ENCODE data around the gene GPR157. TPM values are rescaled to one million over a fixed set of nuclear protein-coding genes. Genes with fewer than 3 reads are reported as not detected.

The GPR157 gene
- total RNA-seq, 1 donor from 2014 or later: 5.4 TPM

GRCh38 chr1:9075022-9075421 lies 53.9 kb downstream of the GPR157 start:
- no peaks in the 10 kb centered on the region for H4K20me1 ChIP-seq (ENCODE audit: insufficient read depth, low read length)
- H3K27me3 ChIP-seq (ENCODE audit: insufficient read depth, low read length): peaks cover 16% of the 10 kb centered on the region
- H3K27ac ChIP-seq (ENCODE audit: low read depth, low read length): no peak overlapping the region
- FAIRE-seq: no peak
- H3K9ac ChIP-seq (ENCODE audit: low read length): no peak overlapping the region
- Mint-ChIP-seq H3K36me3 (ENCODE audit: low read depth, unreplicated experiment) (no peaks in the 10 kb centered on the region), H3K9me3 (ENCODE audit: unreplicated experiment) (no peaks in the 10 kb centered on the region), H3K4me3 (ENCODE audit: unreplicated experiment) (no peak overlapping the region), H3K27ac (ENCODE audit: unreplicated experiment) (no peak overlapping the region), H3K27me3 (ENCODE audit: low read depth, unreplicated experiment) (peaks cover 34% of the 10 kb centered on the region), H3K4me1 (ENCODE audit: low read depth, unreplicated experiment) (peaks cover 6% of the 10 kb centered on the region)
- no peaks in the 10 kb centered on the region for H3K9me3 ChIP-seq (ENCODE audit: insufficient read depth, low read depth, low read length)
- H3K79me2 ChIP-seq (ENCODE audit: insufficient read depth, low read length): no peaks in the 10 kb centered on the region
- no peaks in the 10 kb centered on the region for H3K36me3 ChIP-seq (ENCODE audit: insufficient read depth, low read length)
- DNase-seq (ENCODE audit: low read depth): no peak
- no peak overlapping the region for H3K4me2 ChIP-seq (ENCODE audit: low read length)
- H2AFZ ChIP-seq (ENCODE audit: low read depth, low read length): no peak overlapping the region
- no peak overlapping the region for H3K4me3 ChIP-seq (ENCODE audit: insufficient read depth, low read depth, low read length)
- peaks cover 14% of the 10 kb centered on the region for H3K4me1 ChIP-seq (ENCODE audit: insufficient read depth, low read length)
- TF ChIP-seq CTCF (IDR thresholded peaks at IDR 0.05; ENCODE audit: insufficient read depth, low read depth, low read length): no peak
- TF ChIP-seq EZH2 (IDR thresholded peaks at IDR 0.05; ENCODE audit: insufficient read depth, low read length): no peak

GRCh38 chr1:9073143-9073542 lies 55.8 kb downstream of the GPR157 start:
- Histone ChIP-seq H3K27me3 (ENCODE audit: insufficient read depth, low read length) (peaks cover 21% of the 10 kb centered on the region), H3K4me1 (ENCODE audit: insufficient read depth, low read length) (peaks cover 5% of the 10 kb centered on the region), H4K20me1 (ENCODE audit: insufficient read depth, low read length) (no peaks in the 10 kb centered on the region), H3K4me3 (ENCODE audit: insufficient read depth, low read depth, low read length) (no peak overlapping the region), H3K9ac (ENCODE audit: low read length) (no peak overlapping the region), H3K27ac (ENCODE audit: low read depth, low read length) (no peak overlapping the region), H3K4me2 (ENCODE audit: low read length) (no peak overlapping the region), H3K79me2 (ENCODE audit: insufficient read depth, low read length) (no peaks in the 10 kb centered on the region), H2AFZ (ENCODE audit: low read depth, low read length) (no peak overlapping the region), H3K36me3 (ENCODE audit: insufficient read depth, low read length) (no peaks in the 10 kb centered on the region), H3K9me3 (ENCODE audit: insufficient read depth, low read depth, low read length) (no peaks in the 10 kb centered on the region)
- Mint-ChIP-seq H3K4me1 (ENCODE audit: low read depth, unreplicated experiment) (no peaks in the 10 kb centered on the region), H3K36me3 (ENCODE audit: low read depth, unreplicated experiment) (no peaks in the 10 kb centered on the region), H3K27ac (ENCODE audit: unreplicated experiment) (no peak overlapping the region), H3K27me3 (ENCODE audit: low read depth, unreplicated experiment) (peaks cover 38% of the 10 kb centered on the region), H3K4me3 (ENCODE audit: unreplicated experiment) (no peak overlapping the region), H3K9me3 (ENCODE audit: unreplicated experiment) (no peaks in the 10 kb centered on the region)
- DNase-seq (ENCODE audit: low read depth): no peak
- no peak for TF ChIP-seq CTCF (IDR thresholded peaks at IDR 0.05; ENCODE audit: insufficient read depth, low read depth, low read length)
- no peak for TF ChIP-seq EZH2 (IDR thresholded peaks at IDR 0.05; ENCODE audit: insufficient read depth, low read length)
- no peak for FAIRE-seq

- H2AFZ ChIP-seq (ENCODE audit: low read depth, low read length): no peak overlapping the region
- DNase-seq (ENCODE audit: low read depth): no peak
Measured at GRCh38 chr1:9071554-9072235, 57.2 kb downstream of the GPR157 start.

More at GRCh38 chr1:9071554-9072235, 57.2 kb downstream of the GPR157 start:
- H3K27me3 ChIP-seq (ENCODE audit: insufficient read depth, low read length): peaks cover 21% of the 10 kb centered on the region
- H3K9me3 ChIP-seq (ENCODE audit: insufficient read depth, low read depth, low read length): no peaks in the 10 kb centered on the region
- no peaks in the 10 kb centered on the region for H4K20me1 ChIP-seq (ENCODE audit: insufficient read depth, low read length)
- no peak overlapping the region for H3K4me3 ChIP-seq (ENCODE audit: insufficient read depth, low read depth, low read length)
- TF ChIP-seq CTCF (IDR thresholded peaks at IDR 0.05; ENCODE audit: insufficient read depth, low read depth, low read length): no peak
- TF ChIP-seq EZH2 (IDR thresholded peaks at IDR 0.05; ENCODE audit: insufficient read depth, low read length): no peak
- Mint-ChIP-seq H3K4me1 (ENCODE audit: low read depth, unreplicated experiment) (peaks cover 7% of the 10 kb centered on the region), H3K27ac (ENCODE audit: unreplicated experiment) (no peak overlapping the region), H3K27me3 (ENCODE audit: low read depth, unreplicated experiment) (peaks cover 40% of the 10 kb centered on the region), H3K4me3 (ENCODE audit: unreplicated experiment) (no peak overlapping the region), H3K9me3 (ENCODE audit: unreplicated experiment) (peaks cover 2% of the 10 kb centered on the region), H3K36me3 (ENCODE audit: low read depth, unreplicated experiment) (peaks cover 2% of the 10 kb centered on the region)
- H3K79me2 ChIP-seq (ENCODE audit: insufficient read depth, low read length): no peaks in the 10 kb centered on the region
- no peak for FAIRE-seq
- H3K27ac ChIP-seq (ENCODE audit: low read depth, low read length): no peak overlapping the region
- H3K9ac ChIP-seq (ENCODE audit: low read length): no peak overlapping the region
- no peak overlapping the region for H3K4me2 ChIP-seq (ENCODE audit: low read length)
- H3K4me1 ChIP-seq (ENCODE audit: insufficient read depth, low read length): peaks cover 8% of the 10 kb centered on the region
- H3K36me3 ChIP-seq (ENCODE audit: insufficient read depth, low read length): no peaks in the 10 kb centered on the region
